GM23248 (cell line): ENCODE measurements around the gene TOPAZ1. TPM values are rescaled to one million over a fixed set of nuclear protein-coding genes. Genes with fewer than 3 reads are reported as not detected.

Experiments used
- DNase-seq: peaks from one replicate; pipeline ENCODE4 v3.0.0-alpha.2; 2015
- H2AFZ ChIP-seq: fragments of 200-600 bp; sonication (generic); 2 replicates; pipeline ENCODE4 v1.6.1; 2016; ENCODE audit warnings: antibody characterized with exemption
- H3F3A ChIP-seq: fragments of 200-600 bp; sonication (generic); 2 replicates; pipeline ENCODE4 v1.6.1; 2016; ENCODE audit warnings: mild to moderate bottlenecking, antibody characterized with exemption, mixed run types; ENCODE audit not compliant: insufficient read depth
- H3K27ac ChIP-seq: fragments of 200-600 bp; sonication (generic); 2 replicates; pipeline ENCODE4 v1.5.1; 2016; ENCODE audit warnings: mild to moderate bottlenecking
- H3K27me3 ChIP-seq: fragments of 200-600 bp; sonication (generic); replicated peaks from 2 replicates; pipeline ENCODE4 v1.6.1; 2016; ENCODE audit warnings: mild to moderate bottlenecking; ENCODE audit not compliant: insufficient read depth
- H3K36me3 ChIP-seq: fragments of 200-600 bp; sonication (generic); 2 replicates; pipeline ENCODE4 v1.6.1; 2016; ENCODE audit warnings: low read depth, mild to moderate bottlenecking
- H3K4me1 ChIP-seq: fragments of 200-600 bp; sonication (generic); 2 replicates; pipeline ENCODE4 v1.6.1; 2016; ENCODE audit warnings: mild to moderate bottlenecking; ENCODE audit not compliant: insufficient read depth
- H3K4me2 ChIP-seq: fragments of 200-600 bp; sonication (generic); one replicate; pipeline ENCODE4 v1.6.1; 2016; ENCODE audit warnings: mild to moderate bottlenecking; ENCODE audit not compliant: unreplicated experiment
- H3K4me3 ChIP-seq: fragments of 200-600 bp; sonication (generic); 2 replicates; pipeline ENCODE4 v1.5.1; 2016; ENCODE audit warnings: mild to moderate bottlenecking
- H3K79me2 ChIP-seq: fragments of 200-600 bp; sonication (generic); 2 replicates; pipeline ENCODE4 v1.6.1; 2016; ENCODE audit warnings: mild to moderate bottlenecking; ENCODE audit not compliant: insufficient read depth
- H3K9ac ChIP-seq: fragments of 200-600 bp; sonication (generic); 2 replicates; pipeline ENCODE4 v1.6.1; 2016; ENCODE audit warnings: mild to moderate bottlenecking
- H3K9me2 ChIP-seq: fragments of 200-600 bp; sonication (generic); 2 replicates; pipeline ENCODE4 v1.6.1; 2016; ENCODE audit warnings: mixed run types, mild to moderate bottlenecking, moderate library complexity; ENCODE audit not compliant: insufficient read depth
- H3K9me3 ChIP-seq: fragments of 200-600 bp; sonication (generic); one replicate; pipeline ENCODE4 v1.6.1; 2017; ENCODE audit warnings: low read depth
- H4K20me1 ChIP-seq: fragments of 200-600 bp; sonication (generic); 2 replicates; pipeline ENCODE4 v1.6.0; 2016; ENCODE audit not compliant: insufficient read depth
- EZH2 ChIP-seq: fragments of 200-600 bp; sonication (generic); IDR thresholded peaks from 2 replicates; pipeline ENCODE4 v1.6.1; 2018; ENCODE audit warnings: antibody characterized with exemption, mild to moderate bottlenecking; ENCODE audit not compliant: insufficient read depth, poor library complexity, severe bottlenecking
- EZH2phosphoT487 ChIP-seq: fragments of 200-600 bp; sonication (generic); IDR thresholded peaks from 2 replicates; pipeline ENCODE4 v1.6.1; 2018; ENCODE audit warnings: antibody characterized with exemption, moderate library complexity, mild to moderate bottlenecking, low read depth; ENCODE audit not compliant: insufficient read depth
- WGBS, 2 experiments: methylation state at CpG; one replicate each; pipeline ENCODE4 v1.1.6; 2015 to 2017; ENCODE audit warnings: low lambda C conversion rate in 2 of 2, low coverage in 1 of 2; ENCODE audit errors: missing lambda C conversion rate in 2 of 2; 5-methylcytosine and 5-hydroxymethylcytosine counted together
- in situ Hi-C: fragments of 300-500 bp; cut with MboI; formaldehyde crosslinking; loops from 2 replicates; pipeline ENCODE4 v1.15.0; 2020
- polyA plus RNA-seq: library from polyadenylated mRNA; unstranded; fragments of >200 nt; fragmentation: Nextera tagmentation; extraction: Ambion mirVana; gene quantifications from 2 replicates; pipeline ENCODE4 v1.2.1, GENCODE V29; 2016
- total RNA-seq: library from RNA; depleted of rRNA; stranded (reverse); fragments of >200 nt; shearing (Covaris generic); gene quantifications from 2 replicates; pipeline ENCODE4 v1.2.3, GENCODE V29; 2014

The TOPAZ1 gene
- total and polyA plus RNA-seq, 2 experiments from 2014 or later = not detected

DNA sequence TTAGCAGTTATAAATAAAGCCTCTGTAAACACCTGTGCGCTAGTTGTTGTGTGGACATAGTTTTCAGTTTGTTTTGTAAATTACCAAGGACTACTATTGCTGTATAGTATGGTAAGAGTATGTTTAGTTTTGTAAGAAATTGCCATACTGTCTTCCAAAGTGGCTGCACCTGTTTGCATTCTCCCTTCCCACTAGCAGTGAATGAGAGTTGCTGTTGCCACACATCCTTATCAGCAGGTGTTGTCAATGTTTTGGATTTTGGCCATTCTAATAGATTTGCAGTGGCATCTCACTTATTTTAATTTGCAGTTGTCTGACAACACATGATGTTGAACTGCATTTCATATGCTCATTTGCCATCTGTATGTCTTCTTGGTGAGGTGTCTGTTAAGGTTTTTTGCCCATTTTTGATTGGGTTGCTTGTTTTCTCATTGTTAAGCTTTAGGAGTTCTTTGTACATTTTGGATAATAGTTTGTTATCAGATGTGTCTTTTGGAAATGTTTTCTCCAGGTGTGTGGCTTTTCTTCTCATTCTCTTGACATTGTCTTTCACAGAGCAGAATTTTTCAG lies 111.8 kb downstream of the TOPAZ1 start:
- H3K27ac ChIP-seq = no peak overlapping the region
- H3K79me2 ChIP-seq = 0 out of 2 replicates have a peak, but pooled peaks cover 5% of the 10 kb centered on the region
- in situ Hi-C loops = no loop called here
- TF ChIP-seq EZH2 (no peak), EZH2phosphoT487 (no peak)
- peaks cover 14% of the 10 kb centered on the region for H3K4me1 ChIP-seq
- H3K36me3 ChIP-seq = no peaks in the 10 kb centered on the region
- WGBS, 2 experiments = 96 to 100% methylated on average over 1 of the region's 1 CpG
- H3K27me3 ChIP-seq = no peaks in the 10 kb centered on the region
- no peak overlapping the region for H3K4me3 ChIP-seq
- H3K4me2 ChIP-seq = no peak overlapping the region
- H4K20me1 ChIP-seq = no peaks in the 10 kb centered on the region
- no peak overlapping the region for H2AFZ ChIP-seq
- peaks cover 19% of the 10 kb centered on the region for H3F3A ChIP-seq
- H3K9me2 ChIP-seq = no peaks in the 10 kb centered on the region
- no peak overlapping the region for H3K9ac ChIP-seq
- no peak for DNase-seq
- no peaks in the 10 kb centered on the region for H3K9me3 ChIP-seq

DNA sequence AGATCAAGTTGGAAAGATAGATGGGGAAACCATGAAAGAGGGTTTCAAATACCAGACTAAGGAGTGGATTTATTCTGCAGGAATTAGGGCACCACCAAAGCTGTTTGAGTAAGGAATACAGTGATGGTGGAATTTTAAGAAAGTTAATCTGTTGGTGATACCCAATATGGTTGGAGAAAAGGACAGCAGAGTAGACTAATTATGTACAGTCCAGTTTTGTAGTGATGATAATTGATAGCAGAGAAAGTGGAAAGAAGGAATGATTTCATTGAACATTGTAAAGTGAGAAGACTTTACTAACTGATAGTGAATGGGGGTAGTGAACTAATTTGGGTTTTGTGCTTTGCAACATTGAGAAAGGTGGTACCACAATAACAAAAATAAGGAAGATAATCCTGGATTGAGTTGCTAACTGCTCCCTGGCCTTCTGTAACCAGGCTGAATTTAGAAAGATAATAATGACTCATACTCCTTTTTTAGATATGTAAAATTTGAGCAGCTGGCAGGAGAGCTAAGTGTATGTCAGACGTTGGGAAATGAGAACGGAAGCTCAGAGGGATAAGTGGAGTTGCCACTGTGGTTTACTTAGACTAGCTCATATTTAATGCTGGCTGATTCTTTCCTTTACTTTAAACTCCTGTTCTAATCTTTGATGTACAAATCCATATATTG lies 113.8 kb downstream of the TOPAZ1 start:
- H3K4me3 ChIP-seq = no peak overlapping the region
- no peaks in the 10 kb centered on the region for H3K27me3 ChIP-seq
- H3K27ac ChIP-seq = peak overlapping the region; percentile 43
- TF ChIP-seq EZH2 = no peak
- TF ChIP-seq EZH2phosphoT487 = no peak
- peaks cover 14% of the 10 kb centered on the region for H3K4me1 ChIP-seq
- H3F3A ChIP-seq = peaks cover 19% of the 10 kb centered on the region
- WGBS, 2 experiments = 6 to 13% methylated on average over 2 of the region's 2 CpGs
- in situ Hi-C loops = no loop called here
- DNase-seq = peak; percentile 91
- H3K9me3 ChIP-seq = no peaks in the 10 kb centered on the region
- no peaks in the 10 kb centered on the region for H3K36me3 ChIP-seq
- no peak overlapping the region for H3K9ac ChIP-seq
- no peak overlapping the region for H3K4me2 ChIP-seq
- no peak overlapping the region for H2AFZ ChIP-seq
- no peaks in the 10 kb centered on the region for H4K20me1 ChIP-seq
- 0 out of 2 replicates have a peak, but pooled peaks cover 5% of the 10 kb centered on the region for H3K79me2 ChIP-seq
- H3K9me2 ChIP-seq = no peaks in the 10 kb centered on the region

- Histone ChIP-seq H3K27ac (no peak overlapping the region), H3F3A (peaks cover 19% of the 10 kb centered on the region), H3K79me2 (0 out of 2 replicates have a peak, but pooled peaks cover 5% of the 10 kb centered on the region), H3K9ac (no peak overlapping the region), H3K9me2 (no peaks in the 10 kb centered on the region), H3K4me1 (peaks cover 14% of the 10 kb centered on the region), H3K9me3 (no peaks in the 10 kb centered on the region), H4K20me1 (no peaks in the 10 kb centered on the region), H3K4me2 (no peak overlapping the region), H3K36me3 (no peaks in the 10 kb centered on the region), H3K27me3 (no peaks in the 10 kb centered on the region), H3K4me3 (no peak overlapping the region), H2AFZ (no peak overlapping the region)
- no peak for TF ChIP-seq EZH2
- TF ChIP-seq EZH2phosphoT487 = no peak
- WGBS, 2 experiments = 75 to 82% methylated on average over 3 of the region's 3 CpGs
- in situ Hi-C loops = no loop called here
- DNase-seq = no peak
These were observed 117.6 kb downstream of the TOPAZ1 start for GRCh38 chr3:44359146-44359751.

DNA sequence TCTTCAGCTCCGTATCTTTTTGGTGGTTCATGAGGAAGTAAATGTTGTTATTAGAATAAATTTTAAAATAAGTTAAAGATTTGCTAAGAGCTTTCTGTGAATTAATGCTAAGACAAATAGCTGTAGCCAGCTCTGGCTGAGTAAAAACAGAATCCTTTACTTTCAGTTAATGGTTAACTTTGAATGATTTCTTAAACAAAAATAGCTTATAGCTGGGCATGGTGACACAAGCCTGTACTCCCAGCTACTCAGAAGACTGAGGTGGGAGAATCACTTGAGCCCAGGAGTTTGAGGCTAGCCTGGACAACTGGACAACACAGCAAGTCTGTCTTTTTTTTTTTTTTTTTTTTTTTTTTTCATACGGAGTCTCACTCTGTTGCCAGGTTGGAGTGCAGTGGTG lies 121.9 kb downstream of the TOPAZ1 start:
- H3K27me3 ChIP-seq = no peaks in the 10 kb centered on the region
- H3K27ac ChIP-seq = no peak overlapping the region
- no peak overlapping the region for H3K4me2 ChIP-seq
- WGBS, 2 experiments = 93 to 94% methylated on average over 1 to 2 of the region's 2 CpGs
- TF ChIP-seq EZH2phosphoT487 = no peak
- TF ChIP-seq EZH2 = no peak
- H3K4me3 ChIP-seq = no peak overlapping the region
- no peaks in the 10 kb centered on the region for H3K9me3 ChIP-seq
- H3F3A ChIP-seq = no peaks in the 10 kb centered on the region
- in situ Hi-C loops = no loop called here
- DNase-seq = no peak
- no peaks in the 10 kb centered on the region for H3K79me2 ChIP-seq
- H3K4me1 ChIP-seq = no peaks in the 10 kb centered on the region
- no peak overlapping the region for H2AFZ ChIP-seq
- H4K20me1 ChIP-seq = no peaks in the 10 kb centered on the region
- no peak overlapping the region for H3K9ac ChIP-seq
- H3K9me2 ChIP-seq = no peaks in the 10 kb centered on the region
- H3K36me3 ChIP-seq = no peaks in the 10 kb centered on the region
